LNCAP (cell line): Measurements from ENCODE around the gene SIM1.

Experiments used
- TF ChIP-seq, protein P1 (sequence below): fragments of 450-650 bp; IDR thresholded peaks from 2 replicates; pipeline ENCODE4 v1.5.1; 2017; ENCODE audit warnings: mild to moderate bottlenecking

SIM1 gene

GRCh38 chr6:100342830-100343229 is 121.9 kb downstream of the SIM1 start:
- TF ChIP-seq, protein P1, sequence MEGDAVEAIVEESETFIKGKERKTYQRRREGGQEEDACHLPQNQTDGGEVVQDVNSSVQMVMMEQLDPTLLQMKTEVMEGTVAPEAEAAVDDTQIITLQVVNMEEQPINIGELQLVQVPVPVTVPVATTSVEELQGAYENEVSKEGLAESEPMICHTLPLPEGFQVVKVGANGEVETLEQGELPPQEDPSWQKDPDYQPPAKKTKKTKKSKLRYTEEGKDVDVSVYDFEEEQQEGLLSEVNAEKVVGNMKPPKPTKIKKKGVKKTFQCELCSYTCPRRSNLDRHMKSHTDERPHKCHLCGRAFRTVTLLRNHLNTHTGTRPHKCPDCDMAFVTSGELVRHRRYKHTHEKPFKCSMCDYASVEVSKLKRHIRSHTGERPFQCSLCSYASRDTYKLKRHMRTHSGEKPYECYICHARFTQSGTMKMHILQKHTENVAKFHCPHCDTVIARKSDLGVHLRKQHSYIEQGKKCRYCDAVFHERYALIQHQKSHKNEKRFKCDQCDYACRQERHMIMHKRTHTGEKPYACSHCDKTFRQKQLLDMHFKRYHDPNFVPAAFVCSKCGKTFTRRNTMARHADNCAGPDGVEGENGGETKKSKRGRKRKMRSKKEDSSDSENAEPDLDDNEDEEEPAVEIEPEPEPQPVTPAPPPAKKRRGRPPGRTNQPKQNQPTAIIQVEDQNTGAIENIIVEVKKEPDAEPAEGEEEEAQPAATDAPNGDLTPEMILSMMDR, result no peak

- TF ChIP-seq, protein P1, result no peak
Observed at GRCh38 chr6:100339574-100340255, 125.0 kb downstream of the SIM1 start.

GRCh38 chr6:100338090-100338489 is 126.6 kb downstream of the SIM1 start:
- TF ChIP-seq, protein P1, result no peak

DNA sequence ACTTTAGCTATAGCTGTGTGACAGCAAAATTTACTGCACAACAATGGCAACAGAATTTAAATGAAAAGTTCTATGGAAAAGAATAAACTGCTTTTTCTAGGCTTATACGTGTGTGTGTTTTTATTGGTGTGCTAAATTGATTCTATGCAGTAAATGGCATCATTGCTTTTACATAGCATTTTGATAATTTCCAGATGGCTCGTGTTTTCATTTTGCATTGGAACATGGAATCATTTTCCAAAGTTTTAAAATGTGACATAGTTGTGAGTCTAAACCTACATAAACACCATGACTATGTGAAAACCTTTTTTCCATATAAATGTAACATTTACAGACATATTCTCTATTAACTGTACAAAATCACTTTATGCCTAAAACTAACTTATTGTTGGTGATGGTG is 127.8 kb downstream of the SIM1 start:
- TF ChIP-seq, protein P1, result no peak

DNA sequence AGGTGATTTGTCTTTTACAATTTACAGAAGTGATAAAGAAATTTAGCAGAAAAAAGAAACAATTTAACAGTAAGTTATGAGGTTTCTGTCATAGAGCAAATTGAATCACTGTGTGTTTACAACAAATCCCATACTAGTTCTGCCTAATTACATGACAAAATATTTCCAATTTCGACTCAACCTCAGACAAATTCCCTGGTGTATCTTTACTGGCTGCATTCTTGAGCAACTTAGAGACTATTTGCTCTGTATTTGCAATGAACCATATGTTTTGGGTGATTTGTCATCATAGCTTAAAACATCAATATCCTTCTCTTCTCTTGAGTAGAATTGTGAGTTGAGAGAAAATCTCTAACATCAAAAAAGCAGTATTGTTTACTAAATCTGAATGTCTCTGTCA is 128.7 kb downstream of the SIM1 start:
- TF ChIP-seq, protein P1, result no peak
